Tibial nerve (tissue), 4 donors: ENCODE data around the gene TMEM269. TPM values are rescaled to one million over a fixed set of nuclear protein-coding genes. Genes with fewer than 3 reads are reported as not detected.

Experiments used
- DNase-seq, 2 donors: peaks; one replicate each; pipeline ENCODE4 v3.0.0-alpha.2; 2019; ENCODE audit warnings: low spot score in 2 of 2
- H3K27ac ChIP-seq, 4 donors: fragments of 200-600 bp; sonication (generic) in 3 of 4; one replicate each; pipeline ENCODE4 v1.5.1; 2017 to 2019; ENCODE audit warnings: mild to moderate bottlenecking in 1 of 4
- H3K27me3 ChIP-seq, 2 donors: fragments of 200-600 bp; sonication (generic) in 1 of 2; one replicate each; pipeline versions ENCODE4 v1.5.1 to v1.6.0; 2017 to 2019
- H3K36me3 ChIP-seq, 3 donors: fragments of 200-600 bp; sonication (generic); one replicate each; pipeline ENCODE4 v1.5.1; 2018 to 2019
- H3K4me1 ChIP-seq, 4 donors: fragments of 200-600 bp; sonication (generic) in 3 of 4; one replicate each; pipeline ENCODE4 v1.5.1; 2017 to 2019
- H3K4me3 ChIP-seq, 4 donors: fragments of 200-600 bp; sonication (generic) in 3 of 4; one replicate each; pipeline ENCODE4 v1.5.1; 2017 to 2019; ENCODE audit warnings: mild to moderate bottlenecking in 1 of 4, moderate library complexity in 1 of 4
- H3K9me3 ChIP-seq, 4 donors: fragments of 200-600 bp; sonication (generic) in 3 of 4; one replicate each; pipeline ENCODE4 v1.5.1; 2017 to 2019
- CTCF ChIP-seq, 5 experiments: fragments of 200-600 bp in 3 of 5; fragments of 450-650 bp in 2 of 5; sonication (generic) in 3 of 5; IDR thresholded peaks; one replicate each; pipeline ENCODE4 v1.5.1; 2016 to 2019; ENCODE audit warnings: antibody characterized with exemption in 5 of 5, mild to moderate bottlenecking in 3 of 5, moderate library complexity in 2 of 5
- EP300 ChIP-seq, 2 donors: sonication (generic); formaldehyde crosslinking; IDR thresholded peaks; one replicate each; pipeline ENCODE4 v1.6.1; 2017; ENCODE audit warnings: antibody characterized with exemption in 2 of 2, mild to moderate bottlenecking in 1 of 2
- POLR2A ChIP-seq, 2 donors: fragments of 450-650 bp; IDR thresholded peaks; one replicate each; pipeline ENCODE4 v1.6.1; 2017; ENCODE audit warnings: antibody characterized with exemption in 2 of 2, mild to moderate bottlenecking in 2 of 2, moderate library complexity in 2 of 2
- WGBS, 2 donors: methylation state at CpG; one replicate each; pipeline ENCODE4 v1.1.5; 2018; 5-methylcytosine and 5-hydroxymethylcytosine counted together
- total RNA-seq, 4 donors: library from RNA; depleted of rRNA; stranded (reverse); fragments of >200 nt; gene quantifications; one replicate each; pipeline ENCODE4 v1.1.0, GENCODE V29; 2016

TMEM269 gene
- total RNA-seq, 4 donors from 2014 or later: 0.21 to 0.30 (median 0.22) TPM; not detected in 1

DNA sequence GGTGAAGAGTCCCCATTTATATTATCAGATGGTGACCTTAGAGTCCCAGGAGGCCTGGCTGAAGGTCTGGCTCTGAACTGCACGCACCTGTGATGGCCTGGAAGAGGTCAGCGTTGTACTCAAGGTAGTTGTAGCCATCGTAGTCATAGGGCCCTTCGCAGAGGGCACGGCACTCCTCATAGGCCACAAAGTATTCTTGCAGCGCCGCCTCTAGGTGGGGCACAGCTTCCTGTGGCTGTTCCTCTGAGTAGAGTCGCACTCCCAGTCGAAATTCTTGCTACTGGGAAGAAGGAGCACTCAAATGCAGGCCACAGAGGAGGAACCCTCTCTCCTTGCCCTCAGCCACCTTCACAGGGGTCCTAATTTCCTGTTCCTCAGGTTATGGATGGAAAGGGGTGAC is 25.7 kb upstream of the TMEM269 start:
- TF ChIP-seq POLR2A (IDR thresholded peaks at IDR 0.05) (no peak), EP300 (IDR thresholded peaks at IDR 0.05) (no peak), CTCF (IDR thresholded peaks at IDR 0.05) (no peak)
- no peak for DNase-seq
- 60 to 71% methylated on average over 8 to 9 of the region's 9 CpGs for WGBS, 2 donors
- Histone ChIP-seq H3K27ac (peak overlapping the region in 2 of 4 donors; percentile 11), H3K36me3 (peaks cover 4 to 80% (median 23%) of the 10 kb centered on the region in 3 donors), H3K4me3 (no peak overlapping the region), H3K4me1 (peaks cover 0 to 42% (median 6%) of the 10 kb centered on the region in 4 donors), H3K9me3 (no peaks in the 10 kb centered on the region), H3K27me3 (no peaks in the 10 kb centered on the region)

DNA sequence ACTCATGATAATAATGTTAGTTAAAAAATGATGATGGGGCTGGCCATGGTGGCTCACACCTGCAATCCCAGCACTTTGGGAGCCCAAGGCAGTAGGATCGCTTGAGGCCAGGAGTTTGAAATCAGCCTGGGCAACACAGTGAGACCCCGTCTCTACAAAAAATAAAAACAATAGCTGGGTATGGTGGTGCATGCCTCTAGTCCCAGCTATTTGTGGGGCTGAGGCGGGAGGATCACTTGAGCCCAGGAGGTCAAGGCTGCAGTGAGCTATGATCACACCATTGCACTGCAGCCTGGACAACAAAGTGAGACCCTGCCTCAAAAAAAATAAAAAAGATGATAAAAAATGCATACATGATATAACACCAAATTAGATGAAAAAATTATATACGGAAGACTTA is 23.2 kb upstream of the TMEM269 start:
- WGBS, 2 donors: 95 to 96% methylated on average over 4 of the region's 4 CpGs
- H3K36me3 ChIP-seq: peaks cover 0 to 56% (median 12%) of the 10 kb centered on the region in 3 donors
- no peak for DNase-seq

DNA sequence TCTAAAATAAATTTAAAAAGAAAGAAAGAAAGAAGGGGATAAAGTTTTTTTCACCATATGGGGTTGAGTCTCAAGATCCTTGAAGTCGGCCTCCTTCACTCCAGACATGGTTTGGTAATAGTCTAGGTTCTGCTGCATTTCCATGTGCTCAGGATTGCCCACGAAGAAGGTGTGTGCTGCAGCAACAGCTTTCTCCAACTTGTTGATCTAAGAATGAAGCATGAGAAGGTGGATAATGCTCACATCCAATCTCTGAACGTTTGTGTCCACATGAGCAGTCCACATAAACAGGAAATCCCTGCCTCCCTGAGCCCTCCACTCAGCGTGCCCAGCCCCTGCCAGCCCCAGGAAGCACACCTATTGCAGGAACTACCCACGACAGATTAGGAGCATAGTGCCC is 22.5 kb upstream of the TMEM269 start:
- no peaks in the 10 kb centered on the region for H3K9me3 ChIP-seq
- no peak overlapping the region for H3K4me3 ChIP-seq
- H3K4me1 ChIP-seq: peaks cover 0 to 48% (median 20%) of the 10 kb centered on the region in 4 donors
- peaks cover 0 to 49% (median 12%) of the 10 kb centered on the region in 3 donors for H3K36me3 ChIP-seq
- H3K27ac ChIP-seq: peak overlapping the region in 2 of 4 donors; percentile 38 to 60
- 50 to 51% methylated on average over 5 of the region's 5 CpGs for WGBS, 2 donors
- no peaks in the 10 kb centered on the region for H3K27me3 ChIP-seq
- DNase-seq: no peak
- no peak for TF ChIP-seq EP300 (IDR thresholded peaks at IDR 0.05)

More for the DNA sequence above, 23.2 kb upstream of the TMEM269 start:
- Histone ChIP-seq H3K4me3 (no peak overlapping the region), H3K4me1 (peaks cover 0 to 53% (median 20%) of the 10 kb centered on the region in 4 donors), H3K9me3 (no peaks in the 10 kb centered on the region), H3K27ac (no peak overlapping the region), H3K27me3 (no peaks in the 10 kb centered on the region)
- TF ChIP-seq CTCF (IDR thresholded peaks at IDR 0.05) (no peak), POLR2A (IDR thresholded peaks at IDR 0.05) (no peak), EP300 (IDR thresholded peaks at IDR 0.05) (no peak)

DNA sequence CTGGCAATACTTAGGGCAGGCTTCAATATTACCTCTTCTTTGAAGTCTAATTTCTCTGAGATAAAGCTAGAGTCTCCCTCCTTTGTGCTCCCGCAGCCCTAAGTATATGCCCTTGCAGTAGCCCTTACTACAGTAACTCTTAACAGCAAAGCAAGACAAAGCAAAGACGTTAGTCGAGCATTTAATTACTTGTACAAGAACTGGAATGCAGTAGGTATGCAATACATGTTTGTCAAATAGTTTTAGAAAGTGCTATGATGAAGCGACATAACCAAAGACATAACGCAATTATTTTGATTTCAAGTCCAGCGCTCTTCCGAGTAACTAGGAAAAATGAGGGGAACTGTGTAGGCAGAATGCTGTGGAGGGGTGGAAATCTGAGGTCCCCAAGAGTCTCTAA is 19.5 kb upstream of the TMEM269 start:
- peaks cover 0 to 65% (median 28%) of the 10 kb centered on the region in 4 donors for H3K4me1 ChIP-seq

DNA sequence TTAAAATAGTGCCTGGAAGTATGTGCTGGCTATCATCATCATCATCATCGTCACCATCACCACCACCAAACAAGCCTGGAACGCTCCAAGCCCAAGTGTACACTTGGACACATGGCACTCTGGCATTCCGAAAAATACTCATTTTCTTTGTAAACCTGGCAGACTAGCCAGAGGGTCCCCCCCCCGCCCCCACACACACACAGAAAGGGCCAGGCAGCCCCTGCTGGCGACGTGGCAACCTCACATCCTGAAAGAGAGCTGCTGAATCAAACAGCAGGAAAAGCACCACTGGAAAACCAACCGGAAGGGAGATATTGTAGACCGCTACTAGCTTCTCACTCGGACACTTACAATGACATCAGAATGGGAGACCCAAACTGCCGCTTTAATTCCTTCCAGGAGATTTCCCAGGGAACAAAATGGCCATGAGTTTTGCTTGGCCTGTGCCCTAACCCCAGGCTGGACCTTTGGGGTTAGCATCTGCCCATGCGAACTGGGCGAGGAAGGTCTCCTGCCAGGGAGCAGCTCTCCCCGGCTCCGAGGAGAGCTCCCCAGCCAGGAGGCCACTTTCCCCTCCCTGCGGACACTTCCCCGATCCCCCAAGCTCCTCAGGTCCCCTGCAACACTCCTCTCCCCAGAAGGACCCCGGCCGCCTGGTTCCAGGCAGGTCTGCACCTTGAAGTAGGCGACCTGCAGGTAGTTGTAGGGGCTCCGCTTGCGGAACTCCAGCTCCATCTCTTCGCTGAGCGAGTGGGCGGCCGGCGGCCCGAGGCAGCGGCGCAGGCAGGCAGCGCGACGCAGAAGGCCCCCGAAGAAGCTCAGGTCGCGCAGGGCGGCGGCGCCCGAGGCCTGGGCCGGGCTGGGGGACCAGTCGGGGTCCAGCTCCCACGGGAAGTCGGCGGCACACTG is 18.7 kb upstream of the TMEM269 start:
- TF ChIP-seq CTCF (IDR thresholded peaks at IDR 0.05) (peak in 4 of 5 experiments; percentile 38 to 71 (median 49)), EP300 (IDR thresholded peaks at IDR 0.05) (no peak), POLR2A (IDR thresholded peaks at IDR 0.05) (no peak)
- Histone ChIP-seq H3K4me1 (peaks cover 0 to 74% (median 28%) of the 10 kb centered on the region in 4 donors), H3K27ac (peak overlapping the region; percentile 66 to 92 (median 92)), H3K36me3 (peaks cover 0 to 10% (median 0%) of the 10 kb centered on the region in 3 donors), H3K4me3 (peak overlapping the region; percentile 75 to 94 (median 84)), H3K9me3 (no peaks in the 10 kb centered on the region), H3K27me3 (no peaks in the 10 kb centered on the region)
- 0 to 1% methylated on average over 22 to 43 of the region's 44 CpGs for WGBS, 2 donors
- peak in 1 of 2 donors; percentile 30 for DNase-seq

More for the DNA sequence above, 19.5 kb upstream of the TMEM269 start:
- DNase-seq: no peak
- peaks cover 0 to 19% (median 0%) of the 10 kb centered on the region in 3 donors for H3K36me3 ChIP-seq
- 12 to 15% methylated on average over 7 of the region's 7 CpGs for WGBS, 2 donors
- H3K9me3 ChIP-seq: no peaks in the 10 kb centered on the region
- no peak for TF ChIP-seq EP300 (IDR thresholded peaks at IDR 0.05)
- no peak for TF ChIP-seq CTCF (IDR thresholded peaks at IDR 0.05)
- no peak for TF ChIP-seq POLR2A (IDR thresholded peaks at IDR 0.05)
- peak overlapping the region; percentile 66 to 92 (median 92) for H3K27ac ChIP-seq
- no peaks in the 10 kb centered on the region for H3K27me3 ChIP-seq
- peak overlapping the region; percentile 75 to 94 (median 84) for H3K4me3 ChIP-seq
